ENCODE results near the gene OST4. TPM values are rescaled to one million over a fixed set of nuclear protein-coding genes. Genes with fewer than 3 reads are reported as not detected.
A peak's percentile ranks its signal among the peaks of the same experiment; 100 is the strongest.

Gene OST4
- total RNA-seq, 1 donor from 2014 or later: 243 TPM

DNA sequence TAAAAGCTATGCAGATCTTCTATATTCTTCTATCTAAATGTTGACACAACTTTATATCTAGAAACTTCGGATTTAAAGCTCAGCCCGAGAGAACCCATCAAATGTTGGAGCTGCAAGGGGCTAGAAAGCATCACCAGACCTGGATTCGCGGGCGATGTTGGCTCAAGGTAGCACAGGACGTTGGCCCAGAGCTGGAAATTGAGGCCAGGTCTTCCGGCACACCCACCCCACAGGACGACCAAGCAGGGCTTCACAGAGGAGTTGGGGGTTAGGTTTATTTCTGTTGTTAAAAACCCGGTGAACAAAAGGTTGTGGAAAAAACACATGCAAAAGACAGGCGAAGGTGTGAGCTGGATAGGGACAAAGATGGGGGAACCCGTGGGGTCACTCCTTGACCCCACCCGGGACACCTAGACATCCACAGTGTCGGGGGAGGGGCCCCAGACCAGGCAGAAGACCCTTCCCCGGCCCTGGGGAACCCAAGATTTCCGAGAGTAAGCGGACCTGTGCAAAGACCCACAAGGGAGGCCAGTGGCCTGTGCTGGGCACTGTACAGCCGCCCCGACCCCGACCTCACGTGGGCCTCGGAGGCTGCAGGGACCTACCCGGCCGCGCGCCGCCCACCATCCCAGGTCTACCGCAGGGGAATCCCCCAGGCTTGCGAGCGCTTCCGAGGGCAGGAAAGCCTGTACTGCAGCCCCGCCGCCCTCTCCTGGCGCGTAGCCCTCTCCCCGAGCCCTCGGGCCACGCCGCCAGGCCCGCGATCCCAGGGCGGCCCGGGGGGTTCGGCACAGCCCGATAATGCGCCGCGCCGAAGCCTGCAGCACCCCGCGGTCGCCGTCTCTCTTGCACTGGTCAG is 21.8 kb downstream of the OST4 start:
- peak overlapping the region; percentile 100 for H3K27ac Mint-ChIP-seq
- H3K9me3 Mint-ChIP-seq: no peaks in the 10 kb centered on the region
- peak; percentile 20 for ATAC-seq (ENCODE audit: low read depth)
- ChIA-PET CTCF (interaction anchor here (0.8 to 2.1 kb wide), 8 partner anchors 8 to 88 kb away, joined by 3 to 12 read pairs (median 4); partner anchors contain the start of genes OST4 and TMEM214), POLR2A (interaction anchor here (0.6 to 10.5 kb wide), 13 partner anchors 8 to 768 kb away, joined by 3 to 204 read pairs (median 6); partner anchors contain the start of genes ATRAID, EIF2B4, KHK and OST4)
- intact Hi-C loops (cut with micrococcal nuclease): loop anchor here (1.0 to 10.0 kb wide), 11 partner anchors 7 to 1017 kb away; partner anchors contain the start of genes ADGRF3, ATRAID, BABAM2 and CENPA
- H3K4me1 Mint-ChIP-seq: peaks cover 19% of the 10 kb centered on the region
- peak overlapping the region; percentile 97 for H3K4me3 Mint-ChIP-seq
- peaks cover 6% of the 10 kb centered on the region for H3K27me3 Mint-ChIP-seq
- H3K36me3 Mint-ChIP-seq (ENCODE audit: low read depth): peaks cover 20% of the 10 kb centered on the region
- TF ChIP-seq, protein P1, sequence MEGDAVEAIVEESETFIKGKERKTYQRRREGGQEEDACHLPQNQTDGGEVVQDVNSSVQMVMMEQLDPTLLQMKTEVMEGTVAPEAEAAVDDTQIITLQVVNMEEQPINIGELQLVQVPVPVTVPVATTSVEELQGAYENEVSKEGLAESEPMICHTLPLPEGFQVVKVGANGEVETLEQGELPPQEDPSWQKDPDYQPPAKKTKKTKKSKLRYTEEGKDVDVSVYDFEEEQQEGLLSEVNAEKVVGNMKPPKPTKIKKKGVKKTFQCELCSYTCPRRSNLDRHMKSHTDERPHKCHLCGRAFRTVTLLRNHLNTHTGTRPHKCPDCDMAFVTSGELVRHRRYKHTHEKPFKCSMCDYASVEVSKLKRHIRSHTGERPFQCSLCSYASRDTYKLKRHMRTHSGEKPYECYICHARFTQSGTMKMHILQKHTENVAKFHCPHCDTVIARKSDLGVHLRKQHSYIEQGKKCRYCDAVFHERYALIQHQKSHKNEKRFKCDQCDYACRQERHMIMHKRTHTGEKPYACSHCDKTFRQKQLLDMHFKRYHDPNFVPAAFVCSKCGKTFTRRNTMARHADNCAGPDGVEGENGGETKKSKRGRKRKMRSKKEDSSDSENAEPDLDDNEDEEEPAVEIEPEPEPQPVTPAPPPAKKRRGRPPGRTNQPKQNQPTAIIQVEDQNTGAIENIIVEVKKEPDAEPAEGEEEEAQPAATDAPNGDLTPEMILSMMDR (IDR thresholded peaks at IDR 0.05): no peak
- peak; percentile 55 for DNase-seq

DNA sequence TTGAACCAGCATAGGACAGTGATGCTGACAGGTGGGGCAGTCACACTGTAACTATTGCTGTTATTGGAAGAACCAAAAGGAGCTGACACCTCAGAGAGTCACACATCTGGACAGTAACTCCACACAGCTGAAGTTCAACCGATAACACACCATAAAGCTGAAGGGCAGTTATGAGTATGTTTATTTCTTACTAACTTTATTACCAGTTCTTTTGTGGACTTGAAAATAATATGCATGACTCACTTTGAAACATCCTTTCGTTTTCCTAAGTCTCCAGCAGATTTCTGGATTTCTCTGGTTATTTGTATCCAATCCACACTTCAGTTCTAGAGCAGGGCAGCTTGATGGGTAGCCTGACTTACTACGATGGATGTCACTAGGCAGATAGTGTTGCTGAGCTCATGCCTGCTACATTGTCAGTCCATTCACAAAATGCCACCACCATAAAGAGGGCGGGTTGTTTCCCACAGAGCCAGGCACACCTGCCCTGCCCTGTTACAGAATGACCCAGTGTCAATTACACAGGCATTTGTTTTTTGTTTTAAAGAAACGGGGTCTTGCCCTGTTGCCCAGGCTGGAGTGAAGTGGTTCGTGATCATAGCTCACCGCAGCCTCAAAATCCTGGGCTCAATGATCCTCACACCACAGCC is 28.3 kb downstream of the OST4 start:
- no peak for DNase-seq
- peak overlapping the region; percentile 95 for H3K27ac Mint-ChIP-seq
- no peak overlapping the region for H3K4me3 Mint-ChIP-seq
- ATAC-seq (ENCODE audit: low read depth): no peak
- intact Hi-C loops (cut with micrococcal nuclease): loop anchor here (1.0 kb wide), 2 partner anchors 7 to 11 kb away; partner anchors contain the start of gene TMEM214
- POLR2A ChIA-PET: interaction anchor here (1.1 to 4.2 kb wide), 2 partner anchors 8 to 72 kb away, joined by 3 to 53 read pairs; partner anchors contain the start of gene AGBL5
- no peaks in the 10 kb centered on the region for H3K9me3 Mint-ChIP-seq
- CTCF ChIA-PET: no interaction called here
- peaks cover 35% of the 10 kb centered on the region for H3K4me1 Mint-ChIP-seq
- peaks cover 37% of the 10 kb centered on the region for H3K36me3 Mint-ChIP-seq (ENCODE audit: low read depth)
- no peaks in the 10 kb centered on the region for H3K27me3 Mint-ChIP-seq
- TF ChIP-seq, protein P1 (IDR thresholded peaks at IDR 0.05): no peak

DNA sequence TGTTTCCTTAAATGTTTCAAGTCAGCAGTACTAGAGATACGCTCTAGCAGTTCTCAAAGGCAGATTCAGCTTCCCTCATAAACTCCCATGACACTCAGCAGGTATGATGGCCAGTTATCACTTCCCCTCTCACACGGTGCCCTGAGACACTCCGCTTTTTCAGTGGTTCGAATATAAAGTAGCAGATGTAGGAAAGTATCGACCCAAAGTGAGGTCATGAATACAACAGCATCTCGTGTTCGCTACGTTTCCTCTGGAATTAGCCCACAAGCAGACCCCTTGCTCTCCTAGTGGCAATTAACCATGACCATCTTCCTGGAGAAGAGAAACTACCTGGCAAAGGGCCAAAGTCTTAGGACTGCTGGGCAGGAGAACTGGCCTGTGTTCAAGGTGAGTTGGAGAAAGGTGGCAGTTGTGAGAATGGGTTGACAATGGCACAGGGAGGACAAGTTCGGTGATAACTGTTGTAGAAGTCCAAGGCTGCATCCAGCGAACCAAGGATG is 29.2 kb downstream of the OST4 start:
- H3K4me1 Mint-ChIP-seq: peaks cover 35% of the 10 kb centered on the region
- no peaks in the 10 kb centered on the region for H3K9me3 Mint-ChIP-seq
- peak overlapping the region; percentile 70 for H3K4me3 Mint-ChIP-seq
- peaks cover 45% of the 10 kb centered on the region for H3K36me3 Mint-ChIP-seq (ENCODE audit: low read depth)
- intact Hi-C loops (cut with micrococcal nuclease): loop anchor here (1.0 kb wide), 2 partner anchors 8 to 10 kb away; partner anchors contain the start of gene TMEM214
- ChIA-PET POLR2A (interaction anchor here (1.4 to 4.2 kb wide), 3 partner anchors 9 to 170 kb away, joined by 10 to 53 read pairs (median 14); partner anchors contain the start of genes AGBL5, ATRAID, OST4 and SLC5A6), CTCF (interaction anchor here (2.1 kb wide), 1 partner anchor 8 kb away, joined by 8 read pairs; the partner anchor contains the start of gene AGBL5)
- H3K27me3 Mint-ChIP-seq: no peaks in the 10 kb centered on the region
- TF ChIP-seq, protein P1 (IDR thresholded peaks at IDR 0.05): no peak
- ATAC-seq (ENCODE audit: low read depth) (peak; percentile 97), DNase-seq (peak; percentile 21)
- peak overlapping the region; percentile 95 for H3K27ac Mint-ChIP-seq

DNA sequence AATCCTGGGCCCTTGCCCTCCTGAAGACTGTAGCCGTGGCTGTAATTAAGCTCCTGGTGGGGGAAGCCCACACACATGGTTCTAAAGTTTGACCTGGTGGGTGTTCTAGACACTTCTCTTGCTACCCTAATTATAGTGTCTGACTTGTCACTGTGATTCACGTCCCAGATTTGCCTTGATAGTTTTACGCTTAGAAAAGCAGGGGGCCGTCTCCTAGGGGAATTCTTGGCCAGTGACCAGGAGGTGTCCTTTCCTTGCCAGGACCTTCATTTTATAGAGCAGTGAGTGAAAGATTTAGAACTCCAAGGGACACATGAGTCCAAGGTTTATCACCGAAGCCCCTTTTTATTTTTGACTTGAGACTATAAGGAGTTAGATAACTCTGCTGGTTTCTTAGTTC is 29.7 kb downstream of the OST4 start:
- Mint-ChIP-seq H3K27me3 (no peaks in the 10 kb centered on the region), H3K36me3 (ENCODE audit: low read depth) (peaks cover 49% of the 10 kb centered on the region), H3K4me1 (peaks cover 35% of the 10 kb centered on the region), H3K4me3 (peak overlapping the region; percentile 70), H3K9me3 (no peaks in the 10 kb centered on the region), H3K27ac (peak overlapping the region; percentile 95)
- DNase-seq (no peak), ATAC-seq (ENCODE audit: low read depth) (peak; percentile 53)
- intact Hi-C loops (cut with micrococcal nuclease): loop anchor here (1.0 kb wide), 2 partner anchors 9 kb away; partner anchors contain the start of gene TMEM214
- TF ChIP-seq, protein P1 (IDR thresholded peaks at IDR 0.05): no peak
- CTCF ChIA-PET: interaction anchor here (0.9 to 2.1 kb wide), 2 partner anchors 9 to 30 kb away, joined by 3 to 8 read pairs; partner anchors contain the start of genes AGBL5 and OST4
- POLR2A ChIA-PET: interaction anchor here (0.8 to 4.2 kb wide), 4 partner anchors 9 to 170 kb away, joined by 4 to 53 read pairs (median 12); partner anchors contain the start of genes AGBL5, ATRAID, KHK and OST4
